H1 (cell line): ENCODE results near the gene UBC. TPM values are rescaled to one million over a fixed set of nuclear protein-coding genes. Genes with fewer than 3 reads are reported as not detected.

Experiments used
- CTCF ChIA-PET: fragments of 300-600 bp; sonication (Branson Sonifier 250); formaldehyde crosslinking; loops from one replicate; lab custom pipeline; 2021; ENCODE audit not compliant: partially characterized antibody; lab: Charles Lee
- POLR2A ChIA-PET: fragments of 300-600 bp; sonication (Branson Sonifier 250); formaldehyde crosslinking; loops from one replicate; lab custom pipeline; 2021; ENCODE audit warnings: inconsistent platforms; ENCODE audit not compliant: partially characterized antibody; lab: Charles Lee
- DNase-seq, 2 experiments: peaks; one replicate each; pipeline versions ENCODE4 v3.0.0 to v3.0.0-alpha.2; 2010 to 2022; ENCODE audit warnings: low spot score in 2 of 2, low read depth in 1 of 2, mixed read lengths in 1 of 2
- FAIRE-seq: peaks from 2 replicates; lab custom pipeline; 2011; peaks lifted over from hg19 to GRCh38; lab: Jason Lieb, UNC
- H2AFZ ChIP-seq: 2 replicates; pipeline ENCODE4 v1.8.1; 2012; ENCODE audit warnings: low read length, inconsistent platforms
- H2AK5ac ChIP-seq: 2 replicates; pipeline ENCODE4 v1.6.1; 2013; ENCODE audit warnings: low read depth, low read length
- H2BK120ac ChIP-seq: replicated peaks from 2 replicates; pipeline ENCODE3; 2013; ENCODE audit warnings: low read depth, low read length, inconsistent platforms
- H2BK12ac ChIP-seq: 2 replicates; pipeline ENCODE4 v1.6.1; 2013; ENCODE audit warnings: low read depth, low read length
- H2BK15ac ChIP-seq: 2 replicates; pipeline ENCODE4 v1.6.1; 2013; ENCODE audit warnings: low read length
- H2BK20ac ChIP-seq: 2 replicates; pipeline ENCODE4 v1.6.1; 2013; ENCODE audit warnings: low read length
- H2BK5ac ChIP-seq: 2 replicates; pipeline ENCODE4 v1.6.1; 2013; ENCODE audit warnings: low read depth, low read length
- H3K14ac ChIP-seq: 2 replicates; pipeline ENCODE4 v1.6.1; 2013; ENCODE audit warnings: inconsistent platforms; ENCODE audit not compliant: insufficient read length
- H3K18ac ChIP-seq: 2 replicates; pipeline ENCODE4 v1.6.1; 2013; ENCODE audit warnings: low read length; ENCODE audit errors: extremely low read depth
- H3K23ac ChIP-seq: 2 replicates; pipeline ENCODE4 v1.6.1; 2013; ENCODE audit warnings: inconsistent platforms; ENCODE audit not compliant: insufficient read length
- H3K23me2 ChIP-seq: 2 replicates; pipeline ENCODE4 v1.6.1; 2013; ENCODE audit warnings: low read depth, low read length
- H3K27ac ChIP-seq: 2 replicates; pipeline ENCODE4 v1.6.1; 2011; ENCODE audit warnings: low read depth, low read length, inconsistent platforms
- H3K27me3 ChIP-seq, 4 experiments: replicated peaks in 1 of 4; 1 replicate in 1 of 4; 2 replicates in 3 of 4; pipeline versions ENCODE4 v1.6.1 to v1.8.1; 2011 to 2013; ENCODE audit warnings: low read length in 3 of 4, mild to moderate bottlenecking in 3 of 4, inconsistent platforms in 2 of 4, mixed read lengths in 2 of 4, moderate library complexity in 1 of 4; ENCODE audit not compliant: control insufficient read depth in 3 of 4, insufficient read depth in 3 of 4; ENCODE audit errors: extremely low read depth in 1 of 4
- H3K36me3 ChIP-seq, 4 experiments: 2 replicates each; pipeline versions ENCODE4 v1.6.1 to v1.8.1; 2011 to 2013; ENCODE audit warnings: mild to moderate bottlenecking in 4 of 4, low read length in 3 of 4, moderate library complexity in 2 of 4, control low read depth in 1 of 4, inconsistent platforms in 1 of 4; ENCODE audit not compliant: insufficient read depth in 4 of 4, control insufficient read depth in 2 of 4
- H3K4ac ChIP-seq: replicated peaks from 2 replicates; pipeline ENCODE3; 2013; ENCODE audit warnings: low read length, low read depth, mixed read lengths, inconsistent platforms; ENCODE audit not compliant: insufficient read length
- H3K4me1 ChIP-seq, 4 experiments: replicated peaks in 1 of 4; 1 replicate in 1 of 4; 2 replicates in 3 of 4; pipeline versions ENCODE4 v1.6.1 to v1.8.1; 2011 to 2013; ENCODE audit warnings: low read length in 3 of 4, inconsistent platforms in 2 of 4, mixed read lengths in 1 of 4; ENCODE audit not compliant: insufficient read depth in 4 of 4, control insufficient read depth in 3 of 4
- H3K4me2 ChIP-seq, 2 experiments: 2 replicates each; pipeline versions ENCODE4 v1.6.1 to v1.8.1; 2011 to 2013; ENCODE audit warnings: low read depth in 2 of 2, low read length in 2 of 2, control low read depth in 1 of 2, inconsistent platforms in 1 of 2, mild to moderate bottlenecking in 1 of 2; ENCODE audit not compliant: insufficient read depth in 1 of 2
- H3K4me3 ChIP-seq, 4 experiments: fragments of 200-600, 300-600 bp in 1 of 4; sonication (generic), shearing (Covaris generic), sonication (Bioruptor Twin) in 1 of 4; 2 replicates each; pipeline versions ENCODE4 v1.5.1 to v1.8.1; 2011 to 2016; ENCODE audit warnings: low read length in 4 of 4, low read depth in 3 of 4, control low read depth in 2 of 4, inconsistent platforms in 2 of 4, mild to moderate bottlenecking in 2 of 4, mixed read lengths in 1 of 4, moderate library complexity in 1 of 4; ENCODE audit not compliant: insufficient read depth in 2 of 4; ENCODE audit errors: extremely low read depth in 1 of 4
- H3K56ac ChIP-seq: replicated peaks from 2 replicates; pipeline ENCODE3; 2013; ENCODE audit warnings: low read depth, mild to moderate bottlenecking, mixed read lengths, low read length, inconsistent platforms; ENCODE audit not compliant: insufficient read length
- H3K79me1 ChIP-seq: 2 replicates; pipeline ENCODE4 v1.6.1; 2013; ENCODE audit warnings: low read depth, low read length, control low read depth
- H3K79me2 ChIP-seq, 2 experiments: 2 replicates each; pipeline versions ENCODE4 v1.6.1 to v1.8.1; 2012 to 2013; ENCODE audit warnings: low read length in 2 of 2, mild to moderate bottlenecking in 2 of 2, inconsistent platforms in 1 of 2; ENCODE audit not compliant: insufficient read depth in 2 of 2, control insufficient read depth in 1 of 2
- H3K9ac ChIP-seq, 4 experiments: replicated peaks in 1 of 4; 1 replicate in 1 of 4; 2 replicates in 3 of 4; pipeline versions ENCODE4 v1.6.1 to v1.8.1; 2011 to 2013; ENCODE audit warnings: low read depth in 3 of 4, low read length in 3 of 4, control low read depth in 2 of 4, mild to moderate bottlenecking in 2 of 4, moderate library complexity in 2 of 4, inconsistent platforms in 1 of 4; ENCODE audit errors: extremely low read depth in 1 of 4
- H3K9me3 ChIP-seq, 2 experiments: 2 replicates each; pipeline versions ENCODE4 v1.6.1 to v1.8.1; 2012 to 2013; ENCODE audit warnings: mild to moderate bottlenecking in 2 of 2, moderate library complexity in 2 of 2, control low read depth in 1 of 2, inconsistent platforms in 1 of 2, low read depth in 1 of 2, low read length in 1 of 2, mixed read lengths in 1 of 2; ENCODE audit not compliant: insufficient read depth in 2 of 2
- H4K20me1 ChIP-seq, 2 experiments: replicated peaks in 1 of 2; 2 replicates each; pipeline versions ENCODE3 to v1.8.1; 2011 to 2013; ENCODE audit warnings: inconsistent platforms in 2 of 2, low read length in 2 of 2, mild to moderate bottlenecking in 1 of 2; ENCODE audit not compliant: insufficient read depth in 2 of 2, control insufficient read depth in 1 of 2
- H4K5ac ChIP-seq: 2 replicates; pipeline ENCODE4 v1.6.1; 2013; ENCODE audit warnings: low read length, low read depth, mixed read lengths, inconsistent platforms; ENCODE audit not compliant: insufficient read length
- H4K8ac ChIP-seq: 2 replicates; pipeline ENCODE4 v1.8.0; 2013; ENCODE audit warnings: mild to moderate bottlenecking, moderate library complexity, low read length, inconsistent platforms; ENCODE audit not compliant: insufficient read depth; ENCODE audit errors: extremely low read depth
- H4K91ac ChIP-seq: replicated peaks from 2 replicates; pipeline ENCODE3; 2013; ENCODE audit warnings: low read length, mixed read lengths, inconsistent platforms; ENCODE audit not compliant: insufficient read length
- ASH2L ChIP-seq: fragments of 200-600, 300-600 bp; sonication (generic); IDR thresholded peaks from one replicate; pipeline ENCODE4 v1.7.1; 2017; ENCODE audit warnings: low read length
- BACH1 ChIP-seq: IDR thresholded peaks from 2 replicates; pipeline ENCODE4 v1.6.1; 2012; ENCODE audit warnings: low read length, improper control_type of control experiment
- CHD2 ChIP-seq: IDR thresholded peaks from 2 replicates; pipeline ENCODE4 v1.6.1; 2012; ENCODE audit warnings: low read length, improper control_type of control experiment
- HDAC6 ChIP-seq: IDR thresholded peaks from one replicate; pipeline ENCODE4 v1.7.1; 2012; ENCODE audit warnings: low read depth, mild to moderate bottlenecking, inconsistent platforms, low read length, moderate library complexity
- KDM5A ChIP-seq: fragments of 200-600 bp; IDR thresholded peaks from 2 replicates; pipeline ENCODE4 v1.7.1; 2012; ENCODE audit warnings: mild to moderate bottlenecking, low read length, inconsistent platforms, mixed read lengths
- MAFK ChIP-seq: IDR thresholded peaks from 2 replicates; pipeline ENCODE4 v1.6.1; 2012; ENCODE audit warnings: low read depth, mild to moderate bottlenecking, improper control_type of control experiment, low read length
- NRF1 ChIP-seq: IDR thresholded peaks from 2 replicates; pipeline ENCODE4 v1.6.1; 2011; ENCODE audit warnings: mild to moderate bottlenecking, low read depth, low read length, improper control_type of control experiment
- SP4 ChIP-seq: IDR thresholded peaks from 2 replicates; pipeline ENCODE4 v1.6.1; 2012; ENCODE audit warnings: low read length, inconsistent platforms
- WGBS, 2 experiments: shearing (Covaris generic) in 1 of 2; methylation state at CpG; one replicate each; pipeline versions ENCODE4 v1.1.6 to v1.1.7; 2013 to 2015; ENCODE audit warnings: low lambda C conversion rate in 2 of 2, mixed read lengths in 2 of 2, inconsistent platforms in 1 of 2, low coverage in 1 of 2, missing lambda C conversion rate in 1 of 2; ENCODE audit not compliant: insufficient replicate concordance in 2 of 2, insufficient coverage in 1 of 2, insufficient read length in 1 of 2; ENCODE audit errors: extremely low coverage in 1 of 2, missing lambda C conversion rate in 1 of 2; 5-methylcytosine and 5-hydroxymethylcytosine counted together
- polyA plus RNA-seq, 7 experiments: library from polyadenylated mRNA; depleted of rRNA in 3 of 7; stranded (reverse) in 5 of 7; unstranded in 2 of 7; fragments of >200 nt in 5 of 7; fragments of 200-250 nt in 2 of 7; gene quantifications; 1 replicate in 5 of 7; 2 replicates in 1 of 7; 4 replicates in 1 of 7; pipeline versions ENCODE4 v1.2.1 to v1.2.3, GENCODE V29; 2011 to 2013; ENCODE audit warnings: missing spikeins in 2 of 7, mixed read lengths in 2 of 7
- total RNA-seq: library from RNA; stranded (reverse); fragmentation: NEBNext Ultra II Directional; extraction: Animal tissue kit (Norgen Biotek cat#: 25700); gene quantifications from 2 replicates; pipeline ENCODE4 v1.2.1, GENCODE V29; 2021
- TF ChIP-seq, protein P1 (sequence below), 3 experiments: IDR thresholded peaks; 1 replicate in 2 of 3; 2 replicates in 1 of 3; pipeline versions ENCODE4 v1.5.1 to v1.6.1; 2011; ENCODE audit warnings: low read length in 3 of 3, mild to moderate bottlenecking in 3 of 3, inconsistent platforms in 2 of 3, low read depth in 1 of 3, moderate library complexity in 1 of 3; ENCODE audit not compliant: insufficient read depth in 1 of 3; ENCODE audit errors: control extremely low read depth in 1 of 3

The UBC gene
- total and polyA plus RNA-seq, 2 of the 8 experiments (the other 6 are each of a cell fraction or from before 2014, with no cell fraction given): 559 to 749 TPM

DNA sequence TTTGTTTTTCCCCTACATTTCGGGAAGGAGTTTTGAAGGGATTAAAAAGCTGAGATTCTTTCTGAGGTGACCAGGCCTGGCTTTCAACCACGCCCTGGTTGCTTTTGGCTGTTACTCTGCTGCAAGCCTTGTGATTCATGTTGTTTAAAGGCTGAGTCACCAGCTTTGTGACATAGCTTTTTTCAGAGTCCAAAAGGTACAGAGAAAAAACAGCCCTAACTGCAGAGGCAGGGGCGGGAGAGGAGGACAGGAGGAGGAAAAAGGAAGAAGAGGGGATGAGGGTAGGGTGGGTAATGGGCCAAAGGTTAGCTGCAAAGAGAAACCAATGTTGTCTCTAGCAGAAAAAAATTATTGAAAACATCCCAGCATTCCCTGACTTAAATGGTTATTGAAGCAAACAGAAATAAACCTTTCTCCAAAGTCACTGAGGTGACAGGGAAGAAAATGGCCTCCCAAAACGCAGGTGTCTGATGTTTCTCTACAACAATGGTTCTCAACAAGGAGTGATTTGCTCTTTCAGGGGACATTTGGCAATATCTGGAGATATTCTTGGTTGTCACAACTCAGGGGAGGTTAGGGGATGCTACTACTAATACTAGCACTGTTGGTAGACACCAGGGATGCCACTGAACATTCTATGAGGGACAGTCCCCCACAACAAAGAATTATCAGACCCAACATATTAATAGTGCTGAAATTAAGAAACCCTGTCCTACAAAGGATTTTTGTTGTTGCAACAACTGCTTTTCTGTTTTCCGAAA, 2.1 kb upstream of the UBC start:
- peak overlapping the region; percentile 48; the same call in 1 of the 2 replicates for H2BK5ac ChIP-seq
- H3K27ac ChIP-seq: peak overlapping the region; percentile 67
- H3K23me2 ChIP-seq: peaks cover 15% of the 10 kb centered on the region
- H3K4ac ChIP-seq: peak overlapping the region; percentile 80
- no peaks in the 10 kb centered on the region for H3K9me3 ChIP-seq
- no peak overlapping the region for H3K18ac ChIP-seq
- no peak overlapping the region for H3K23ac ChIP-seq
- peak overlapping the region; percentile 44 for H4K91ac ChIP-seq
- H3K9ac ChIP-seq: peak overlapping the region in 1 of 4 experiments; percentile 9; a peak in 3 of 7 replicates
- H2BK20ac ChIP-seq: no peak overlapping the region; the same call in 1 of the 2 replicates
- no peaks in the 10 kb centered on the region for H3K27me3 ChIP-seq
- peak overlapping the region; percentile 70 for H2BK120ac ChIP-seq
- DNase-seq (no peak), FAIRE-seq (no peak)
- H3K4me2 ChIP-seq: peak overlapping the region; percentile 75 to 80
- H3K4me3 ChIP-seq: peak overlapping the region in 2 of 4 experiments; percentile 19 to 99; a peak in 4 of 8 replicates
- H2BK15ac ChIP-seq: no peak overlapping the region
- H3K14ac ChIP-seq: no peak overlapping the region
- H2AFZ ChIP-seq: no peak overlapping the region
- ChIA-PET CTCF (interaction anchor here (1.1 to 2.9 kb wide), 5 partner anchors 10 to 91 kb away, joined by 3 to 11 read pairs (median 3); no protein-coding TSS in a partner anchor), POLR2A (interaction anchor here (0.7 to 11.9 kb wide), 10 partner anchors 11 to 133 kb away, joined by 3 to 250 read pairs (median 5); no protein-coding TSS in a partner anchor)
- H3K79me1 ChIP-seq: no peaks in the 10 kb centered on the region
- 54% methylated on average over 5 of the region's 5 CpGs; no CpG with 5 or more reads in 1 of the 2 experiments for WGBS, 2 experiments
- peaks cover 8 to 17% (median 13%) of the 10 kb centered on the region in 4 experiments; a peak in 6 of 8 replicates for H3K36me3 ChIP-seq
- peak overlapping the region; percentile 30 for H4K5ac ChIP-seq
- no peak overlapping the region for H3K56ac ChIP-seq
- peaks cover 10% of the 10 kb centered on the region in 2 experiments for H4K20me1 ChIP-seq
- peaks cover 8 to 23% of the 10 kb centered on the region in 2 experiments for H3K79me2 ChIP-seq
- H3K4me1 ChIP-seq: peaks cover 8 to 30% (median 24%) of the 10 kb centered on the region in 4 experiments; a peak in 6 of 7 replicates
- H2BK12ac ChIP-seq: peak overlapping the region; percentile 85
- H4K8ac ChIP-seq: no peak overlapping the region
- peak overlapping the region; percentile 34; the same call in 1 of the 2 replicates for H2AK5ac ChIP-seq
- TF ChIP-seq ASH2L (no peak), BACH1 (peak; percentile 50; the same call in 1 of the 2 replicates), CHD2 (no peak), MAFK (0 out of 2 replicates have a peak, but pooled peaks have one; percentile 11), HDAC6 (no peak), KDM5A (no peak), SP4 (no peak), NRF1 (no peak)
- TF ChIP-seq, protein P1, sequence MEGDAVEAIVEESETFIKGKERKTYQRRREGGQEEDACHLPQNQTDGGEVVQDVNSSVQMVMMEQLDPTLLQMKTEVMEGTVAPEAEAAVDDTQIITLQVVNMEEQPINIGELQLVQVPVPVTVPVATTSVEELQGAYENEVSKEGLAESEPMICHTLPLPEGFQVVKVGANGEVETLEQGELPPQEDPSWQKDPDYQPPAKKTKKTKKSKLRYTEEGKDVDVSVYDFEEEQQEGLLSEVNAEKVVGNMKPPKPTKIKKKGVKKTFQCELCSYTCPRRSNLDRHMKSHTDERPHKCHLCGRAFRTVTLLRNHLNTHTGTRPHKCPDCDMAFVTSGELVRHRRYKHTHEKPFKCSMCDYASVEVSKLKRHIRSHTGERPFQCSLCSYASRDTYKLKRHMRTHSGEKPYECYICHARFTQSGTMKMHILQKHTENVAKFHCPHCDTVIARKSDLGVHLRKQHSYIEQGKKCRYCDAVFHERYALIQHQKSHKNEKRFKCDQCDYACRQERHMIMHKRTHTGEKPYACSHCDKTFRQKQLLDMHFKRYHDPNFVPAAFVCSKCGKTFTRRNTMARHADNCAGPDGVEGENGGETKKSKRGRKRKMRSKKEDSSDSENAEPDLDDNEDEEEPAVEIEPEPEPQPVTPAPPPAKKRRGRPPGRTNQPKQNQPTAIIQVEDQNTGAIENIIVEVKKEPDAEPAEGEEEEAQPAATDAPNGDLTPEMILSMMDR (IDR thresholded peaks at IDR 0.05; ENCODE audit: control extremely low read depth in 1 of 3, insufficient read depth in 1 of 3, low read depth in 1 of 3, low read length in 3 of 3): no peak
